Thyroid gland (tissue), 4 donors: ENCODE data around the gene TEKT1.

Source experiments
- CTCF ChIP-seq, 6 experiments: fragments of 200-600 bp in 3 of 6; fragments of 450-650 bp in 3 of 6; sonication (generic) in 3 of 6; IDR thresholded peaks; one replicate each; pipeline ENCODE4 v1.5.1; 2016 to 2019; ENCODE audit warnings: antibody characterized with exemption in 6 of 6, mild to moderate bottlenecking in 2 of 6, inconsistent platforms in 1 of 6, moderate library complexity in 1 of 6
- POLR2A ChIP-seq, 2 donors: fragments of 450-650 bp; IDR thresholded peaks; one replicate each; pipeline ENCODE4 v1.6.1; 2017; ENCODE audit warnings: antibody characterized with exemption in 2 of 2, mild to moderate bottlenecking in 2 of 2, moderate library complexity in 1 of 2

- TF ChIP-seq CTCF (IDR thresholded peaks at IDR 0.05): no peak
- TF ChIP-seq POLR2A (IDR thresholded peaks at IDR 0.05): no peak
These were observed 75.0 kb downstream of the TEKT1 start for GRCh38 chr17:6756425-6757031.
